Nucleus accumbens (tissue), 56 donors: Measurements from ENCODE around the gene ZNF148.
"Not testable (repeated sequence)": the region's sequence is repeated elsewhere in the genome, so short reads cannot be mapped to it uniquely, and the experiment has no call there.

Experiments used
- DNase-seq, 56 donors: peaks; one replicate each; lab custom pipeline; 2025; lab: John Stamatoyannopoulos, UW

ZNF148 gene

GRCh38 chr3:125375950-125376679, 990 bp upstream of the ZNF148 start:
- DNase-seq = peak in 1 of 56 donors; percentile 34

DNA sequence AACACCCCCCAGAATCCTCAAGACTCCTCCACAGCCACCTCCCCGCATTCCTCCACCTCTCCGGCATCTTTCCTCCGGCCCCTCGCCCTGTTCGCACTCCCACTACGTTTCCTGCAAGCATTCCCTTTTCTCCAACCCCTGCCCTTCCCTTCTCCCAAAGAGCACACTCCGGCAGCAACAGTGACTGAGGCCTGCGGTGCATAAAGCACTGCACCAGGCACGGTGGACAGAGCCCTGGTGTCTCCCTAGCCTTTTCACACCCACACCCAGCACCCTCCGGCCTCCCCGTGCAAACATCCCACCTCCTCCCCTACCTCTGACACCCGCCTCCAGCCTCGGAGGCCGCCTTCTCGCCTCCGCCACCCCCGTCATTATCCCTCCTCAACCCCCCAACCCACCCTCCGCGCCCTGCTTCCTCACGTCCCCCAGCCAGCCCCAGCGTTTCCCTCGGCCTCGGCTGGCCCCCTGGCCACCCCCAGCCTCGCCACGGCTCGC, 577 bp downstream of the ZNF148 start:
- peak in 43 of 56 donors; percentile 5 to 69 (median 43) for DNase-seq

GRCh38 chr3:125367403-125368230, 7.5 kb downstream of the ZNF148 start:
- DNase-seq = no peak

DNA sequence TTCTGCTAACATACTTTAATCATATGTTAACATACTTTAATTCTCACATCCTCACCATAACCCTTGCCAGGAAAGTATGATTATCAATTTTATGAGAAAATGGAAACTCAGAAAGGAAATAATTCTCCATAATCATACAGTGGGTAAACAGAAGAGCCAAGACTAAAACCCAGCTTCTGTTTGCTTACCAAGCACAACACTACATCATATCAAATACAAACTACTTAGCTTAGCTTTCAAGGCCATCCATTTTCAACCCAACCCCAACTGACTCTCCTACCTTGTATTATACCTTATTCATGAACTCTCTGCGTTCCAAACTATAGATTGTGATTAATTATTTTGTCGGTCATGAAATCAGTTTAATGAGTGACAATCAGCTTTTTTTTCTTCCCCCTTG, 9.0 kb downstream of the ZNF148 start:
- DNase-seq = no peak

GRCh38 chr3:125359700-125360099, 15.4 kb downstream of the ZNF148 start:
- DNase-seq = no peak

DNA sequence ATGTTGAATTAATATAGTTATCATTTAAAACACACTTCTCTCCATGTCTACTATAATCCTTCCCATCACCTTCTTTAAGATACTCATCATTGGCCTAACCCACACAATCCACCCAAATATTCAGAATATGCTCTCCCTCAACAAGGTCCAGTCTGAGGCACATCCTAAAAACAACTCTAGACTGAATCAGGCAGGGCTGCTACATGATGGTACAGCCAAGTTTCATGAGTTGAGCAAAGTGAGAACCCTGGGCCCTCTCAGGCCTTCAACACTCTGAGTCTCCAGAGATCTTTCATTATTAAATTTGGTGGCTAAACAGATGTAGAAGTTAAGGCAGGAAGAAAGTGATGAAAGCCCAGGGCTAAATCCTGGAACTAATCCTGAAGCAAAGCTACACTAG, 16.2 kb downstream of the ZNF148 start:
- no peak for DNase-seq

DNA sequence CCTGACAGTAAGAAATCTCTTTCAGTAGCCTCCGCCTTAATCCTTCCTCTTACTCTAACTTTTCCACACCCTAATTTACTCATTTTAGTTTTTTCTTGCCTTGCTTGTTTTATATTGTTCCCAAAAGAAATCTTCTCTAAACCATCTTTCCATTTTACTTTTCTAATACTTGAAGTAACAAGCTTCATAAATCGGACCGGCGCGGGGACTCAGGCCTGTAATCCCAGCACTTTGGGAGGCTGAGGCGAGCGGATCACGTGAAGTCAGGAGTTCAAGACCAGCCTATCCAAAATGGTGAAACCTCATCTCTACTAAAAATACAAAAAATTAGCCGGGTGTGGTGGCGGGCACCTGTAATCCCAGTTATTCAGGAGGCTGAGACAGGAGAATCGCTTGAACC, 17.3 kb downstream of the ZNF148 start:
- no peak for DNase-seq

- peak in 50 of 56 donors; percentile 7 to 74 (median 34) for DNase-seq
Observed at GRCh38 chr3:125357032-125357658, 18.0 kb downstream of the ZNF148 start.

GRCh38 chr3:125356140-125357026, 18.7 kb downstream of the ZNF148 start:
- DNase-seq = no peak

GRCh38 chr3:125353659-125354058, 21.5 kb downstream of the ZNF148 start:
- DNase-seq = no peak

- DNase-seq = no peak
Observed at GRCh38 chr3:125353128-125353527, 22.0 kb downstream of the ZNF148 start.

DNA sequence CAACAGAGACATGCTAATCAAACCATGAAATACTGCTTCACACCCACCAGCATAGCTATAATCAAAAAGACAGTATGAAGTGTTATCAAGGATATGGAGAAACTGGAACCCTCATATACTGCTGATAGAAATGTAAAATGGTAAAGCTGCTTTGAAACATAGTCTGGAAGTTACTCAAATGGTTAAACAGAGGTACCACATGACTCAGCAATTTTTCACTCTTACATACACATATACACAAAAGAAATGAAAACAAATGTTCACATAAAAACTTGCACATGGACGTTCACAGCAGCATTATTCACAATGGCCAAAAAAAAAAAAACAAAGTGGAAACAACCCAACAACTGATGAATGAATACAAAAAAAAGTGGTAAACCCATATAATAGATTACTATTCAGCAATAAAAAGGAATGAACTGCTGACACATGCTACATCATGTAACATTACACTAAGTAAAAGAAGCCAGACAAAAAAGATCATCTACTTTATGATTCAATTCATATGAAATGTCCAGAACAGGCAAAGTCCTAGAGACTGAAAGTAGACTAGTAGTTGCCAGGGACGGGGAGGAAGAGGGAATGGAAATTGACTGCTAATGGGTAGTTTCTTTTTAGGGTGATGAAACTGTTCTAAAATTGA, 23.2 kb downstream of the ZNF148 start:
- no peak for DNase-seq

DNA sequence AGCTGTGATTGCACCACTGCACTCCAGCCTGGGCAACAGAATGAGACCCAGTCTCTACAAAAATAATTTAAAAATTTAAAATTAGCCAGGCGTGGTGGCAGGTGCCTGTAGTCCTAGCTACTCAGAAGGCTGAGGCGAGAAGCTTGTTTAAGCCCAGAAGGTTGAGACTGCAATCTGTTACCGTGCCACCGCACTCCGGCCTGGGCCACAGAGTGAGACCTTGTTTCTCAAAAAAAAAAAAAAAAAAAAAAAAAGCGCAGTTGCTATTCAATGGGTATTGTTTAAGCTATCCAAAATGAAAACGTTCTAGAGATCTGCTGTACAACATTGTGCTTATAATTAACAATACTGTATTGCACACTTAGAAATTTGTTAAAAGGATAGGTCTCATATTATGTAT, 24.0 kb downstream of the ZNF148 start:
- no peak for DNase-seq

DNA sequence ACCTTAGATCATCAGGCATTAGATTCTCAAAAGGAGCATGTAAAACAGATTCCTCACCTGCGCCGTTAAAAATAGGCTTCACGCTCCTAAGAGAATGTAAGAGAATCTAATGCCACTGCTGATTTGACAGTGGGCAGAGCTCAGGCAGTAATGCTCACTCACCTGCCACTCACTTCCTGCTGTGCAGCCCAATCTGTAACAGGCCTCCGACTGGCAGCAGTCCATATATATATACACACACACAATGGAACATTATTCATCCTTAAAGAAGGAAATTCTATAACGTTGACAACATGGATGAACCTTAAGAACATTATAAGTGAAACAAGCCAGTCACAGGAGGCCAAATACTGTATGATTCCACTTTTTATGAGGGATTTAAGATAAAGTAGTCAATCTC, 24.5 kb downstream of the ZNF148 start:
- DNase-seq = no peak

GRCh38 chr3:125349556-125350165, 25.5 kb downstream of the ZNF148 start:
- DNase-seq = no peak

DNA sequence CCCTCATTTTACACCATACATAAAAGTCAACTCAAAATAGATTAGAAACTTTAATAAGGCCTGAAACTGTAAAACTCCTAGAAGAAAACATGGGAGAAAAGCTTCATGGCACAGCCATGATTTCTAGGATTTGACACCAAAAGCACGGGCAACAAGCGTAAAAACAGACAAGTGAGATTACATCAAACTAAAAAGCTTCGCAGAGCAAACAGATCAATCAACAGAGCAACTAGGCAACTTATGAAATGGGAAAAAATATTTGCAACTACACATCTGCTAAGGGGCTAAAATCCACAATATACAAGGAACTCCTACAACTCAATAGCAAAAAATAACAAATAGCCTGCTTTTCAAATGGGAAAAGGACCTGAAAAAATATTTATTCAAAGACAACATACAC, 26.1 kb downstream of the ZNF148 start:
- DNase-seq = no peak

DNA sequence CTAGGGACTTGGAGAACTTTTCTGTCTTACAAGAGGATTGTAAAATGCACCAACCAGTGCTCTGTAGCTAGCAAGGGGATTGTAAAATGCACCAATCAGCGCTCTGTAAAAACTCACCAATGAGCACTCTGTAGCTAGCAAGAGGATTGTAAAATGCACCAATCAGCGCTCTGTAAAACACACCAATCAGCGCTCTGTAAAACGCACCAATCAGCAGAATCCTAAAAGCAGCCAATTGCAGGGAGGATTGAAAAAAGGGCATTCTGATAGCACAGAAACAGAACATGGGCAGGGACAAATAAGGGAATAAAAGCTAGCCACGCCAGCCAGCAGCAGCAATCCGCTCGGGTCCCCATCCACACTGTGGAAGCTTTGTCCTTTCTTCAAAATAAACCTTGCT, 31.8 kb downstream of the ZNF148 start:
- DNase-seq = not testable (repeated sequence)

DNA sequence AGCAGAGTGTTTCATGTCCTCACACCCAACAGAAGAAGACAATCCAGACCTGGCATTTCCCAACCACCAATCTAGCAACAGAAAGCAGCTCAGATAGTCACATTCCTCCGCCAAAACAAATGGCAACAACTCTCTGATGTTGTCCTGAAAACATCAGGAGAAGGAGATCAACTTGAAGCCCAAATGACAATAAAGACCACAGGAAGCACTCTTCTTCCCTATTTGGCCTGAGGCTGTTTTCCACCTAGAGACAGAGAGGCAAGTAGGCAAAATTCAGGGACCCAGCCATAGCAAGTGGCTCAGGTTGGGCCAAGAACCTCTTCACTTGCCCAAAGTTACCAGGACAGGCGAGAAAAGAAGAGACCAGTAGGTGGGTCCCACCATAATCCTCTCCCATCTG, 35.0 kb downstream of the ZNF148 start:
- DNase-seq = no peak

DNA sequence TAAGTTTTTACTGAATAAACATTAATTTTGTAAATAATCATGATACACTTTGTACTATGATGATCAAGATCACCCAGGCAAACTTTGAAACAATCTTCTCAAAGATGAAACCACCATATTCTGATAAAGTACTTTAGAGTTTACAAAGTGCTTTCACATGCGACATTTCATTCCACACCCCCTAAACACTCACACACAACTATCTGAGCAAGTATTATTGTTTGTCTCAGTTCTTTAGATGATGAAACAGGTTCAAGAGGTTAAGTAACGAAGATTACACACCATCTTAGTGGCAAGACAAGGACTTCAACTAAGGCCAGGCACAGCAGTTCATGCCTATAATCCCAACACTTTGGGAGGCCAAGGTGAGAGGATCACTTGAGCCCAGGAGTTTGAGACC, 37.6 kb downstream of the ZNF148 start:
- DNase-seq = no peak
